ENCODE measurements around the gene ANKRD6. TPM values are rescaled to one million over a fixed set of nuclear protein-coding genes. Genes with fewer than 3 reads are reported as not detected.

ANKRD6 gene
- total RNA-seq, 1 experiment from 2014 or later: 2.4 TPM

- BruUV-seq (replicated peaks): no TSS peak
- Histone ChIP-seq H3K4me3 (ENCODE audit: low read depth in 2 of 2, low read length in 2 of 2) (no peak overlapping the region), H3K27ac (ENCODE audit: low read length) (no peak overlapping the region), H3K36me3 (ENCODE audit: control insufficient read depth, insufficient read depth, low read length) (no peaks in the 10 kb centered on the region), H3K4me1 (ENCODE audit: control insufficient read depth, insufficient read depth, low read length) (no peaks in the 10 kb centered on the region), H3K27me3 (ENCODE audit: control insufficient read depth, insufficient read depth, low read length) (peaks cover 10% of the 10 kb centered on the region), H3K9me3 (ENCODE audit: control insufficient read depth, insufficient read depth, low read depth, low read length) (no peaks in the 10 kb centered on the region)
- ATAC-seq (no peak), DNase-seq (ENCODE audit: low read depth, low spot score) (no peak)
- POLR2A ChIA-PET: no interaction called here
- TF ChIP-seq TCF7L2 (IDR thresholded peaks at IDR 0.05; ENCODE audit: low read depth, low read length): no peak
- no peak for TF ChIP-seq REST (IDR thresholded peaks at IDR 0.05; ENCODE audit: insufficient read depth in 1 of 2, low read depth in 2 of 2, low read length in 1 of 2)
- no peak for TF ChIP-seq POLR2AphosphoS5 (IDR thresholded peaks at IDR 0.05; ENCODE audit: low read depth, low read length)
- TF ChIP-seq SIN3A (IDR thresholded peaks at IDR 0.05; ENCODE audit: borderline replicate concordance, insufficient read depth, low read depth, low read length): no peak
- no peak for TF ChIP-seq CTCF (IDR thresholded peaks at IDR 0.05)
- intact Hi-C loops (cut with micrococcal nuclease; ENCODE audit: unreplicated experiment) (no loop called here), in situ Hi-C loops (cut with HindIII; ENCODE audit: low pct_unique_long_range_greater_than_20kb, low sequenced_read_pairs) (no loop called here)
- CTCF ChIA-PET: no interaction called here
These were observed 120.5 kb downstream of the ANKRD6 start for GRCh38 chr6:89553431-89553830.

- CTCF ChIA-PET: no interaction called here
These were observed 121.2 kb downstream of the ANKRD6 start for GRCh38 chr6:89554106-89554505.

More at GRCh38 chr6:89554106-89554505, 121.2 kb downstream of the ANKRD6 start:
- TF ChIP-seq SIN3A (IDR thresholded peaks at IDR 0.05; ENCODE audit: borderline replicate concordance, insufficient read depth, low read depth, low read length) (no peak), POLR2AphosphoS5 (IDR thresholded peaks at IDR 0.05; ENCODE audit: low read depth, low read length) (no peak), REST (IDR thresholded peaks at IDR 0.05; ENCODE audit: insufficient read depth in 1 of 2, low read depth in 2 of 2, low read length in 1 of 2) (no peak), CTCF (IDR thresholded peaks at IDR 0.05) (no peak), TCF7L2 (IDR thresholded peaks at IDR 0.05; ENCODE audit: low read depth, low read length) (no peak)
- in situ Hi-C loops (cut with HindIII; ENCODE audit: low pct_unique_long_range_greater_than_20kb, low sequenced_read_pairs) (no loop called here), intact Hi-C loops (cut with micrococcal nuclease; ENCODE audit: unreplicated experiment) (no loop called here)
- Histone ChIP-seq H3K27me3 (ENCODE audit: control insufficient read depth, insufficient read depth, low read length) (peaks cover 10% of the 10 kb centered on the region), H3K4me1 (ENCODE audit: control insufficient read depth, insufficient read depth, low read length) (no peaks in the 10 kb centered on the region), H3K36me3 (ENCODE audit: control insufficient read depth, insufficient read depth, low read length) (no peaks in the 10 kb centered on the region), H3K27ac (ENCODE audit: low read length) (no peak overlapping the region), H3K9me3 (ENCODE audit: control insufficient read depth, insufficient read depth, low read depth, low read length) (no peaks in the 10 kb centered on the region), H3K4me3 (ENCODE audit: low read depth in 2 of 2, low read length in 2 of 2) (no peak overlapping the region)
- DNase-seq (ENCODE audit: low read depth, low spot score) (no peak), ATAC-seq (no peak)
- BruUV-seq (replicated peaks): no TSS peak
- POLR2A ChIA-PET: no interaction called here
